ENCODE results near the gene ADAMTS15.

DNA sequence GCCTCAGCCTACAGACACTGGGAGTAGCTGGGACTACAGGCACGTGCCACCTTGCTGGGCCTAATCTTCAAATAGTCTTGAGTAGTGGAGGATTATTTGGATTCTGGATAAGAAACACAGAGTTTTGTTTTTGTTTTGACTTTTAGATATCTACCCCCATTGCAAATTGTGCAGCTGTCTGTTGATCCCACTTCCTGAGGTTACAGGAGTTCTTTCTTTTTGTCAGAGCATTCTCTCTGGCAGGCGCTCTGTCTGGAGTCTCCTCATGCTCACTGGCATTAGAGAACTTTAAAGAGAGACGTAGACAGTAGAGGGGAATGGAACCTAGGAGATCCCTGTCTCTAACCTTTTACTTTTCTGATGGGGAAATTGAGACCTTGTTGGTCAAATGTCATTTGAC is 12.3 kb upstream of the ADAMTS15 start:
- TF ChIP-seq POLR2A (IDR thresholded peaks at IDR 0.05; ENCODE audit: low read length) (no peak), GATA1 (IDR thresholded peaks at IDR 0.05; ENCODE audit: low read depth, low read length) (no peak)
